ENCODE results near the gene TP53. TPM values are rescaled to one million over a fixed set of nuclear protein-coding genes. Genes with fewer than 3 reads are reported as not detected.
A peak's percentile ranks its signal among the peaks of the same experiment; 100 is the strongest.

Gene TP53
- total RNA-seq, 4 donors from 2014 or later = 5.9 to 58.3 (median 30.7) TPM

DNA sequence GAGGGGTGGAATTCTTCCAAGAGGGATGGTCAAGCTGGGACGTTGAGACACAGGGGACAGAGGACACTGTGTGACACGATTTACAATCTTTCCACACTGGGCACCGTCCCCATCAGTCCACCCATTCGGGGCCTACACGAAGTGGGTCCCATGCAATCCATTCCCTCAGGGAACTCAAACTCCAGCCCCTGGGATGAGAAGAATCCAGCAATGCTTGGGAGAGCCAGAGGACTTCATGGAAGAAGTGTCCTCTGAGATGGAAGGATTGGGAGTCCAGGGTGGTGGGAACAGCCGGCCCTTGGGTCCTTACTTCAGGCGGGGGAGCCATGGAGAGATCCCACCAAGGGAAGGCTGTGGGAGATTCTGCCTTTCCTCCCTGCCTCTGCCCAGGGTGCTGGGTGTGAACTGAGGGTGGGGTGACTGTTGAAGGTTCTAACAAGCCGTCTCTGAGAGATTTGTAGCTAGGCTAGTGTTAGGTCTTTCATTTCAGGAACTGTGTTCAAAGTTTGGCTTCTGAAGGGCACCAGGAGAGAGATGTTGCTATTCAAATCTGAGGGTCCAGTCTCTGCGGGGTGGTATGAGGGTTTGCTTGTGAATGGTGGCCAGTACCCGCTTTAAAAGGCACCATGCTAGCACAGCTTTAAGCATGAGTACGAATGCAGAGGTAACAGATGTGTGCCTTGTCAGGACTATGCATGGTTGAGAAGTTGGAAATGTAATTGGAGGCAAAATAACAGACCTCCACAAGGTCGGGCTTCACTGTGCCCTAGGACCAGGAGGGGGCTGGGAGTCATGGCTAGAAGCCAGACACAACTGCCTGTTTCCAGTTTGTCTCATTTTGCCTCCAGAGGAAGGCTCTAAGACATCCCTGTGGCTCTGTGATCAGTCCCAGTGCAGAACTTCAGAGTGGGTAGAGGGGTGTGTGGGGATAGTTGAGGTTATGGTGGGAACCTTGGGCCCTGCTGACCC lies 34.6 kb downstream of the TP53 start:
- peak overlapping the region; percentile 56 to 81 for H3K27ac ChIP-seq
- H3K4me3 ChIP-seq = no peak overlapping the region
- H3K4me1 ChIP-seq = peaks cover 0 to 4% of the 10 kb centered on the region in 2 donors
- intact Hi-C loops (cut with DNase I; ENCODE audit: low total_unique reads) = no loop called here
- H3K9me3 ChIP-seq = no peaks in the 10 kb centered on the region
- TF ChIP-seq POLR2A (IDR thresholded peaks at IDR 0.05) = no peak
- TF ChIP-seq, protein P1, sequence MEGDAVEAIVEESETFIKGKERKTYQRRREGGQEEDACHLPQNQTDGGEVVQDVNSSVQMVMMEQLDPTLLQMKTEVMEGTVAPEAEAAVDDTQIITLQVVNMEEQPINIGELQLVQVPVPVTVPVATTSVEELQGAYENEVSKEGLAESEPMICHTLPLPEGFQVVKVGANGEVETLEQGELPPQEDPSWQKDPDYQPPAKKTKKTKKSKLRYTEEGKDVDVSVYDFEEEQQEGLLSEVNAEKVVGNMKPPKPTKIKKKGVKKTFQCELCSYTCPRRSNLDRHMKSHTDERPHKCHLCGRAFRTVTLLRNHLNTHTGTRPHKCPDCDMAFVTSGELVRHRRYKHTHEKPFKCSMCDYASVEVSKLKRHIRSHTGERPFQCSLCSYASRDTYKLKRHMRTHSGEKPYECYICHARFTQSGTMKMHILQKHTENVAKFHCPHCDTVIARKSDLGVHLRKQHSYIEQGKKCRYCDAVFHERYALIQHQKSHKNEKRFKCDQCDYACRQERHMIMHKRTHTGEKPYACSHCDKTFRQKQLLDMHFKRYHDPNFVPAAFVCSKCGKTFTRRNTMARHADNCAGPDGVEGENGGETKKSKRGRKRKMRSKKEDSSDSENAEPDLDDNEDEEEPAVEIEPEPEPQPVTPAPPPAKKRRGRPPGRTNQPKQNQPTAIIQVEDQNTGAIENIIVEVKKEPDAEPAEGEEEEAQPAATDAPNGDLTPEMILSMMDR (IDR thresholded peaks at IDR 0.05) = no peak
- no peaks in the 10 kb centered on the region for H3K36me3 ChIP-seq
- H3K27me3 ChIP-seq = no peaks in the 10 kb centered on the region
- no peak for DNase-seq

DNA sequence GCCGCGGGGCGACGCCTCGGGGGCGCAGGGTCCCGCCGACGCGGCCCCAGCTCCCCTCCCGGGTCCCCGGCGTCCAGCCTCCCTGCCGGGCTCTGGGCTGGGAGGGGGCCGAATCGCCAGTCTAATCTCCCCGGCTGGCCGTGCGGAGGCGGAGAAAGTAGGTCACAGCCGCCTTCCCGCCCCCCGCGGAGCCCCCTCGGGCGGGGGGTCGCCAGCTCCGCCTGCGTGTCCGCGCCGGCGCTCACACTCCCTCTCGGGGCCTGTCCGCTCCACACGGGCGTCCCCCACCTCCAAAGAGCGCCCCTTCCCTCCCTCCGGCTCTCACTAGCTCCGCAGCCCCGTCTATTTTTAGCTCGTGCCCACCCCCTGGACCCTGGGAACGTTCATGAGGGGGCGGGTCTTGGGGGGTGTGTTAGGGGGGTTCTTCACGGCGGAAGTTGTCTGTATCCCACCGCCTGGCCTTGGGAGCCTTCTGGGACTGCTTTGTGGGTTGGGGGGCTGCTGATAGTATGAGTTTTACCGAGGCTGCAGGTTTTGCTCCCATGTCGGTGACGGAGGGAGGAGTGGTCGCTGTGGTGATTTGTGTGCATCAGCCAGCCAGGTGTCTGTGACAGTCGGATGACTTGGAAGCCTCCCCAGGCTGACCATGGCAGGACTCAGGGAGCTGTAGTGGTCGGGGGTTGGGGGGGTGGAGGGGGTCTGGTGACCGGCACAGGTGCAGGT lies 35.5 kb downstream of the TP53 start:
- H3K9me3 ChIP-seq = no peaks in the 10 kb centered on the region
- H3K4me1 ChIP-seq = no peaks in the 10 kb centered on the region
- no peaks in the 10 kb centered on the region for H3K36me3 ChIP-seq
- peak in 1 of 2 donors; percentile 6 for TF ChIP-seq POLR2A (IDR thresholded peaks at IDR 0.05)
- TF ChIP-seq, protein P1 (IDR thresholded peaks at IDR 0.05) = no peak
- H3K27ac ChIP-seq = peak overlapping the region; percentile 56 to 81
- DNase-seq = peak; percentile 22 to 45
- intact Hi-C loops (cut with DNase I; ENCODE audit: low total_unique reads) = no loop called here
- H3K27me3 ChIP-seq = no peaks in the 10 kb centered on the region
- H3K4me3 ChIP-seq = peak overlapping the region; percentile 44 to 55

DNA sequence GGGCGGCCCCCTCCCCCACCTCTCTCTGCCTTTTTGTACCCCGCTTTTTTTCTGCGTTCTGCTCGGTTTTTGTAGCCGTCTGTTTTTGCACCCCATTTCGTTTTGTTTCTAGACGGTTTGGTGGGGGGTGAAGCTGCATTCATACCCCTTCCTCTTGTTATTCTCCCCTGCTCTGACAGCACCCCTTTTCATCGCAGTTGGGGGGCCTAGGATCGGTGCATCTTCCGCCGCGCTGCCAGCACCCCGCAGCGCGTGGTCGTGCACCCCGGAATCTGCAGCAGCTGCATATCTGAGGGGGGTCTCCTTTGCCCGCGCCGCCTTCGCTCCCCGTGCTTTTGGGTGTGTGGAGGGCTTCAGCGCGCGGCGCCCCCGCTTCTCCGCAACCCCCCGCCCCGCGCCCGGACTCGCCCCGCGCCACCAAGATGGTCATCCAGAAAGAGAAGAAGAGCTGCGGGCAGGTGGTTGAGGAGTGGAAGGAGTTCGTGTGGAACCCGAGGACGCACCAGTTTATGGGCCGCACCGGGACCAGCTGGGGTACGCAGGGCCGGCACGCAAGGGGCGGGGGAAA lies 36.1 kb downstream of the TP53 start:
- intact Hi-C loops (cut with DNase I; ENCODE audit: low total_unique reads) = no loop called here
- no peaks in the 10 kb centered on the region for H3K36me3 ChIP-seq
- H3K27ac ChIP-seq = peak overlapping the region; percentile 56 to 81
- DNase-seq = no peak
- no peaks in the 10 kb centered on the region for H3K4me1 ChIP-seq
- TF ChIP-seq POLR2A (IDR thresholded peaks at IDR 0.05) = no peak
- TF ChIP-seq, protein P1 (IDR thresholded peaks at IDR 0.05) = no peak
- H3K4me3 ChIP-seq = peak overlapping the region; percentile 44 to 55
- no peaks in the 10 kb centered on the region for H3K9me3 ChIP-seq
- H3K27me3 ChIP-seq = no peaks in the 10 kb centered on the region

DNA sequence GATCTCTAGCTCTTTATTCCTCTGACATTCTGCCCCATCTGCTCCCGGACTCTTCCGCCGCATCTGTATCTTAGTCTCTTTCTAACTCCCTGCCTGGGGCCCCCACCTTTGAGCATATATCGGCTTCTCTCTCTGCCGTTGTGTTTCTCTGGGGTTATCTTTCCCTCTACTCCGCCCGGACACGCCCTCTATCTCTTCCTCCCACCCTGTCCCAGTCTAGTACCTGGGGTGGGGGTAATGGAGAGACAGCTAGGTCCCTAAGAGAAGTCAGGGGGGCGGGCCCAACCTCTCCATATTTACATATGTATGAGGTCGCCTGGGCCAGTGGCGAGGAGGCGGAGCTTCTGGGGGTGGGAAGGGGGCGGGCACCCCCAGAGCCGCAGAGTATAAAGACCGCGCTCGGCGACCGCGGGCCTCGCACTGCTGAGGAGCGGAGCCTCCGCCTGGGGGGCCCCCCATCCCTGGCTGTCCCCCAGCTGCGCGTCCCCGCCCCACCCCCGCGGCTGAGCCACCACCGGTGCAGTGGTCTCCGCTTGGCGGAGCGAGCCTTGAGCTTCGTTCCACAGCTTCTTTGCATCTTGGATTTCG lies 36.7 kb downstream of the TP53 start, which contains the start of gene ATP1B2:
ATP1B2 (plus strand) TSS at position 418 of the 588 bp plus-strand sequence. CDS start 593 bp downstream, outside the sequence.
- TF ChIP-seq, protein P1 (IDR thresholded peaks at IDR 0.05) = no peak
- no peak for TF ChIP-seq POLR2A (IDR thresholded peaks at IDR 0.05)
- peak; percentile 72 to 83 for DNase-seq
- intact Hi-C loops (cut with DNase I; ENCODE audit: low total_unique reads) = no loop called here

More for the DNA sequence above, 36.7 kb downstream of the TP53 start, which contains the start of gene ATP1B2:
- no peaks in the 10 kb centered on the region for H3K36me3 ChIP-seq
- H3K4me1 ChIP-seq = no peaks in the 10 kb centered on the region
- no peaks in the 10 kb centered on the region for H3K9me3 ChIP-seq
- H3K27ac ChIP-seq = peak within 1 kb of the TSS; percentile 56 to 81
- H3K27me3 ChIP-seq = no peaks in the 10 kb centered on the region
- H3K4me3 ChIP-seq = peak within 1 kb of the TSS; percentile 44 to 55

All from uterus (tissue), 4 donors.